Pancreas (tissue), 10 donors: Measurements from ENCODE around the gene AKT1. TPM values are rescaled to one million over a fixed set of nuclear protein-coding genes. Genes with fewer than 3 reads are reported as not detected.

Experiments
- ATAC-seq, 4 donors: fragments of 200-7000 bp; cut with Tn5 transposase; one replicate each; pipeline versions ENCODE4 v1.8.0 to v1.9.1; 2020; ENCODE audit warnings: mild to moderate bottlenecking in 4 of 4, moderate library complexity in 4 of 4
- DNase-seq, 6 donors: peaks; one replicate each; pipeline ENCODE4 v3.0.0-alpha.2; 2020
- FAIRE-seq: peaks from 2 replicates; lab custom pipeline; 2012; peaks lifted over from hg19 to GRCh38; lab: Jason Lieb, UNC
- H3K27ac ChIP-seq, 4 donors: fragments of 200-600 bp; sonication (generic); 1 replicate in 3 of 4; 2 replicates in 1 of 4; pipeline versions ENCODE4 v1.5.0 to v1.8.0; 2020
- H3K27me3 ChIP-seq, 4 donors: fragments of 200-600 bp; one replicate each; pipeline ENCODE4 v1.8.0; 2021
- H3K36me3 ChIP-seq, 3 donors: fragments of 200-600 bp; sonication (generic) in 1 of 3; one replicate each; pipeline versions ENCODE4 v1.5.0 to v1.8.0; 2020 to 2021
- H3K4me1 ChIP-seq, 3 donors: fragments of 200-600 bp; one replicate each; pipeline ENCODE4 v1.8.0; 2021
- H3K4me3 ChIP-seq, 4 donors: fragments of 200-600 bp; sonication (generic) in 2 of 4; one replicate each; pipeline versions ENCODE4 v1.5.0 to v1.8.0; 2020 to 2021
- H3K9me3 ChIP-seq, 4 donors: fragments of 200-600 bp; one replicate each; pipeline ENCODE4 v1.8.0; 2021
- WGBS, 2 donors: extraction: QIAGEN DNeasy Blood & Tissue Kit; methylation state at CpG; one replicate each; pipeline ENCODE4 v1.1.7; 2013; 5-methylcytosine and 5-hydroxymethylcytosine counted together
- intact Hi-C, 3 donors: fragments of 100-400 bp; cut with DNase I; formaldehyde crosslinking; loops; one replicate each; pipeline versions ENCODE4 v1.11.1 to v1.14.2; 2022
- polyA plus RNA-seq, 2 donors: library from polyadenylated mRNA; stranded (reverse); fragments of 200-250 nt; gene quantifications; one replicate each; pipeline ENCODE4 v1.2.3, GENCODE V29; 2013
- total RNA-seq, 6 donors: library from RNA; stranded (reverse); fragmentation: NEBNext Ultra II Directional in 4 of 6; extraction: Animal tissue kit (Norgen Biotek cat#: 25700) in 4 of 6; gene quantifications; one replicate each; pipeline versions ENCODE4 v1.2.1 to v1.2.4, GENCODE V29; 2021 to 2023
- TF ChIP-seq, protein P1 (sequence below), 4 donors: fragments of 200-600 bp; sonication (generic) in 3 of 4; IDR thresholded peaks; one replicate each; pipeline versions ENCODE4 v1.5.0 to v1.8.0; 2021; ENCODE audit warnings: antibody characterized with exemption in 4 of 4
- donor health status: healthy with polysubstance abuse.
- donor health status: DM: no; HTN: no; CAD: no; lungs with moderate emphysema.
- donor health status: DM: no; HTN: no; CAD: no.
- donor health status: control.
- donor health status: control.
- donor health status: Bipolar disorder and iron deficiency.
- donor health status: DM: yes; HTN: yes; CAD: no.
- donor health status: DM: no; HTN: no; CAD: no.
- donor health status: DM: no; HTN: no; CAD: no.
- donor health status: DM: yes; HTN: yes; CAD: no.

The AKT1 gene
- total and polyA plus RNA-seq, 8 donors, result 70.0 to 106 (median 84.6) TPM

DNA sequence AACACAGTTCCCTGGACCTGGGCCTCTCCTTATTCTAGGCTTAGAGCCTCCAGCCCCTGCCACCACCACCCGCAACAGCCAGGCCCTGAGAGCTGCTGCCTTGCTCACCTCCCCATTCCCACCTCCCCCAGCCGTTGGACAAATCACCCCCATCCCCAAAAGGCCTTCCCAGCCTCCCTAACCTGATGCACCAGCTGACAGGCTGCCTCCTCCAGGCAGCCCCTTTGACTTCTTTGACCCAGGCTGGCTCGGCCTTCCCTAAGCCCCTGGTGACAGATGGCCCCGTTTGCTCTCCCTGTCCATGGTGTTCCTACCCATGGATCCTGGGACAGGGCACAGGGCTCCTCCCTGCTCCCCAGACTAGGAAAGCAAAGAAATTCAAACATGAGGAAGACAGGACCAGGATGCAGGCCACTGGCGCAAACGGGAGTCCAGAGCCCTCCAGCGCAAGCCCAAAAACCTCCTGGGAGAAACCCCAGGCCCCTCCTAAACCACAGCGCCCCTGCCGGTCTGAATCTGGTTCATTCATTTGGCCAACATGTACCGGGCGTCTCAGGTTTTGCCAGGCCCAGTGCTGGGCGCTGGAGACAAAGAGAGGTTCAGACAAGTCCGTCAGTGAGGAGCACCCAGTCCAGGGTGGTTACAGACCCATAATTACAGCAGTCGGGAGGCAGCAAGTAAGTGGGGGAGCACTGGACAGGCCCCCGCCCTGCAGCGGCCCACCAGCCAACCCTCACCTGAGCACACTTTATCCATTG, 2.4 kb downstream of the AKT1 start:
- no peaks in the 10 kb centered on the region for H3K27me3 ChIP-seq
- WGBS, 2 donors, result 72 to 74% methylated on average over 16 of the region's 16 CpGs
- H3K9me3 ChIP-seq, result no peaks in the 10 kb centered on the region
- H3K36me3 ChIP-seq, result peaks cover 0 to 5% (median 0%) of the 10 kb centered on the region in 3 donors
- peak overlapping the region in 2 of 4 donors; percentile 22 to 67 for H3K27ac ChIP-seq
- H3K4me1 ChIP-seq, result peaks cover 24 to 33% (median 26%) of the 10 kb centered on the region in 3 donors
- no peak for FAIRE-seq
- DNase-seq, result peak in 1 of 6 donors; percentile 22
- ATAC-seq, result no peak
- intact Hi-C loops, result no loop called here
- H3K4me3 ChIP-seq, result peak overlapping the region in 1 of 4 donors; percentile 73
- TF ChIP-seq, protein P1, sequence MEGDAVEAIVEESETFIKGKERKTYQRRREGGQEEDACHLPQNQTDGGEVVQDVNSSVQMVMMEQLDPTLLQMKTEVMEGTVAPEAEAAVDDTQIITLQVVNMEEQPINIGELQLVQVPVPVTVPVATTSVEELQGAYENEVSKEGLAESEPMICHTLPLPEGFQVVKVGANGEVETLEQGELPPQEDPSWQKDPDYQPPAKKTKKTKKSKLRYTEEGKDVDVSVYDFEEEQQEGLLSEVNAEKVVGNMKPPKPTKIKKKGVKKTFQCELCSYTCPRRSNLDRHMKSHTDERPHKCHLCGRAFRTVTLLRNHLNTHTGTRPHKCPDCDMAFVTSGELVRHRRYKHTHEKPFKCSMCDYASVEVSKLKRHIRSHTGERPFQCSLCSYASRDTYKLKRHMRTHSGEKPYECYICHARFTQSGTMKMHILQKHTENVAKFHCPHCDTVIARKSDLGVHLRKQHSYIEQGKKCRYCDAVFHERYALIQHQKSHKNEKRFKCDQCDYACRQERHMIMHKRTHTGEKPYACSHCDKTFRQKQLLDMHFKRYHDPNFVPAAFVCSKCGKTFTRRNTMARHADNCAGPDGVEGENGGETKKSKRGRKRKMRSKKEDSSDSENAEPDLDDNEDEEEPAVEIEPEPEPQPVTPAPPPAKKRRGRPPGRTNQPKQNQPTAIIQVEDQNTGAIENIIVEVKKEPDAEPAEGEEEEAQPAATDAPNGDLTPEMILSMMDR (IDR thresholded peaks at IDR 0.05), result no peak

- Histone ChIP-seq H3K36me3 (peaks cover 0 to 5% (median 0%) of the 10 kb centered on the region in 3 donors), H3K4me1 (peaks cover 24 to 33% (median 26%) of the 10 kb centered on the region in 3 donors), H3K9me3 (no peaks in the 10 kb centered on the region), H3K4me3 (no peak overlapping the region), H3K27me3 (no peaks in the 10 kb centered on the region), H3K27ac (peak overlapping the region in 3 of 4 donors; percentile 22 to 67 (median 38))
- TF ChIP-seq, protein P1 (IDR thresholded peaks at IDR 0.05), result no peak
- ATAC-seq (peak; percentile 65 to 76 (median 66)), FAIRE-seq (no peak), DNase-seq (peak; percentile 78 to 94 (median 86))
- intact Hi-C loops, result no loop called here
- WGBS, 2 donors, result 42 to 54% methylated on average over 21 to 25 of the region's 25 CpGs
Observed at GRCh38 chr14:104792101-104792884, 3.3 kb downstream of the AKT1 start.

DNA sequence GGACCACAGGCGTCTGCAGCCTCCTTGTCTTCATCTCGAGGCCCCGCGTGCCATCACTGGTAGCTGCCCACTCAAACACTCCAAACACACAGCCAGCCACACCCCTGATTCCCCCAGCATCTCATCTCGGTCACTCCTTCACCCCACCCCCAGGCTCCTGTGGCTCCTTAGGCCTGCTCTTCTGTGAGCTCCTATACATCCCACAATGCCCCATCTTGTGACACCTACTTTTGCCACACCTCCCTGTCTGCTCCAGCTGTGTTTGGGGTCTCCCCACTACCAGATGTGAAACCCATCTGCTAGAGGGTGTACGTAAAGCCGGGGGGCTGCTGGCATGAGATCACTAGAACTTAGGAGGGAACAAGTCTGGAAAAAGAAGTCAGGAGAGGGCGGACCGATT, 4.1 kb downstream of the AKT1 start:
- H3K4me1 ChIP-seq, result peaks cover 24 to 33% (median 26%) of the 10 kb centered on the region in 3 donors
- H3K27ac ChIP-seq, result peak overlapping the region in 2 of 4 donors; percentile 22 to 67
- no peaks in the 10 kb centered on the region for H3K27me3 ChIP-seq
- H3K36me3 ChIP-seq, result peaks cover 0 to 5% (median 0%) of the 10 kb centered on the region in 3 donors
- no peak for FAIRE-seq
- intact Hi-C loops, result no loop called here
- H3K9me3 ChIP-seq, result no peaks in the 10 kb centered on the region
- DNase-seq, result no peak
- WGBS, 2 donors, result 91 to 100% methylated on average over 8 to 9 of the region's 9 CpGs
- TF ChIP-seq, protein P1 (IDR thresholded peaks at IDR 0.05), result no peak
- ATAC-seq, result no peak
- H3K4me3 ChIP-seq, result no peak overlapping the region

GRCh38 chr14:104789752-104790743, 5.5 kb downstream of the AKT1 start:
- intact Hi-C loops, result no loop called here
- 86 to 87% methylated on average over 27 to 31 of the region's 31 CpGs for WGBS, 2 donors
- H3K27me3 ChIP-seq, result no peaks in the 10 kb centered on the region
- no peak for FAIRE-seq
- peaks cover 0 to 5% (median 0%) of the 10 kb centered on the region in 3 donors for H3K36me3 ChIP-seq
- ATAC-seq, result peak in 1 of 4 donors; percentile 4
- H3K4me1 ChIP-seq, result peaks cover 20 to 27% (median 26%) of the 10 kb centered on the region in 3 donors
- TF ChIP-seq, protein P1 (IDR thresholded peaks at IDR 0.05), result no peak
- no peak overlapping the region for H3K27ac ChIP-seq
- H3K9me3 ChIP-seq, result no peaks in the 10 kb centered on the region
- H3K4me3 ChIP-seq, result no peak overlapping the region
- peak in 2 of 6 donors; percentile 49 to 64 for DNase-seq
